CD4-positive, alpha-beta T cell treated with Interleukin-17A for 1 hour (primary cell): ENCODE results near the gene C18orf54.

Experiments
- DNase-seq: peaks from one replicate; pipeline ENCODE4 v3.0.0-alpha.2; 2020

C18orf54 gene

DNA sequence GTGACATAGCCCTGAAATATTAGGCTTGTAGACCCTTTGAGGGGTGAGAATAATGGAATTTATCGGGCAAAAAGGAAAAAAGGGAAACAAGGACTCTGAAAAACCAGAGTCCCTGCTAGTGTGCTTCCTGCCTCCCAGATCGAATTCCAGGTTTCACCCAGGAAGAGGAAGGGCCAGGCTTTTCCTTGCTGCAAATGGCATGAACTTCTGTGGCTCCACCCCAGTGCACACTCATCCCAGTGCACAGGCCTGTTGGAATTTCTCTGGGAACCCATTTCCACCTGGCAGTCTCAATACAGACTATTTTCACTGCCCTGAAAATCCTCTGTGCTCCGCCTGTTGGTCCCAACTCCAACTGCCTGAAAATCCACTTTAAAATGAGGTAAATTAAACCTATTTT lies 29.9 kb downstream of the C18orf54 start:
- no peak for DNase-seq

- DNase-seq, result no peak
Measured at GRCh38 chr18:54388203-54389142, 30.8 kb downstream of the C18orf54 start.

DNA sequence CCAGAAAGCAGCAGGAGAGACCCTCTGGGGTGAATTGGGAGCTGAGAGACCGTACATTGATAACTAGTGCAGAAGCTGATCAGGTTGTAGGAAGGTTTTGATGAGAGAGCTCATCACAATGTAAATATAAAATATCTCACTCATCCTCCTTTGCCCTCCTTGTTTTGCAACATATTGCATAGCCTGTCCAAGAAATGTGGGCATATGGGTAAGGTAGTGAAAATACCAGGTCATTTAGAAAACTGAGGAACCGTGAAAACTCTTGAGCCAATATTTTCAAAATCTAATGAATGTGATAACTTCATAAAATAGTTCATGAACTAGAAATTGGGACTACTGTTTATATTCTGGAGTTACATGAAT lies 31.4 kb downstream of the C18orf54 start:
- no peak for DNase-seq

GRCh38 chr18:54390838-54391237 lies 33.1 kb downstream of the C18orf54 start:
- no peak for DNase-seq

- peak; percentile 70 for DNase-seq
Measured at GRCh38 chr18:54392543-54393023, 34.9 kb downstream of the C18orf54 start.

GRCh38 chr18:54393648-54394294 lies 36.1 kb downstream of the C18orf54 start:
- no peak for DNase-seq

DNA sequence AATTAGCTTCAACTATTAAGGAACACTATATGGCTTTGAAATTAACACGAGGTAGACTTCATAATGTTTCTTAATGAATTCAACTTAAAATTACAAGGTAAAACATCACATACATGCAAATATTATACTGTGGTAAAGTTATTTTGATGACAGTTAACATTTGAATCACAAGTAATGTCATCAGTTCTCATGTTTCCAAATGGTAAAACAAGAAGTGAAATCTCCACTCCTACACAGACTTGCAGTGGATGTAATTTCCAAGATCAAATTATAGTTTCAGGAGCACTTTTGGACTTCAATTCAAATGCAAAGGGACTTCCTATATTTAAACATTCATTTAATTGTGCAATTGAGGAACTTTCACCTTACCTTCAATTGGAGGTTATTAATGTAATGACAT lies 39.1 kb downstream of the C18orf54 start:
- no peak for DNase-seq

- DNase-seq, result no peak
Measured at GRCh38 chr18:54405290-54405689, 47.6 kb downstream of the C18orf54 start.

DNA sequence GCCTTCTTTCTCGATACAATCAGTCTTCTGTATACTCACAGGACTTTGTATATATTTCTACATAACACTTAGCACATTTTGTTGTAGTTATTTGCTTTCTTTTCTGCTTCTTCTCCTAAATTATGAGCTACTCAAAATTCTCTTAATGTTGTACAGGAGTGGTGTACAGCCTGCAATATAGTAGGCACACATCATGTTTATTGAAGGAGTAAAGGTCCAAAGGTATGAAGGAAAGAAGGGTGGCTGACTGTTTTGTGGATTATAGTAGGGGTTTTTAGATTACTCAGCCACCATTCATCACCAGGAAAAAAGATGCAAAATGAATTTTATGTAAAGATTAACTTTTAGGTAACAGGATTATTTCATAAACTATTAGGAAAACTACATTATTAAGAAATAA lies 54.1 kb downstream of the C18orf54 start:
- no peak for DNase-seq

GRCh38 chr18:54415086-54415485 lies 57.4 kb downstream of the C18orf54 start:
- no peak for DNase-seq

GRCh38 chr18:54416436-54416835 lies 58.7 kb downstream of the C18orf54 start:
- no peak for DNase-seq

- DNase-seq, result no peak
Measured at GRCh38 chr18:54423831-54424230, 66.1 kb downstream of the C18orf54 start.

DNA sequence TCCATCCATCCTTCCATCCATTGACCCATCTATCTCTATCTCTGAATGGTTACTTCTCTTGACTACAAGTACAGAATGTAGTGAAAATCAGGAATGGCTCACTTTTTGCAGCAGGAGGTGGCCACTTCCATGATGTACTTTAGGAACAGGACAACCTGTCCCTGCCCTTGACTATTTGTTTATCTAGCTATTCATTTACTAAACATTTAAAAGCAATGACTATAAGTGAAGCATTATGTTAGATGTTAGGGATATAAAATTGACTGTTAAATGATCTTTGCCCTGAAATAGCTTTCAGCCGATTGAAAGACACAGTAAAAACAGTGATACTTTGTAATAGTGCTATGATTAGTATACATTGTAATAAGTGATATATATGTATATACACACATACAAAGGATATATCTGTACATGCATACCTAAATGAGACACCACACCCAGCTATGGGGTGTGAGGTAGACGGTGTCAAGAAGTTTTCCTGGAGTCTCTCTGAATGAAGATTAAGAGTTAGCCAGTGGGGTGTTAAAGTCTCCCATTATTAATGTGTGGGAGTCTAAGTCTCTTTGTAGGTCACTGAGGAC lies 68.5 kb downstream of the C18orf54 start:
- no peak for DNase-seq
